IPS-NIHi11 (cell line): ENCODE data around the gene FAM168A.

Experiments used
- DNase-seq: peaks from one replicate; pipeline ENCODE4 v3.0.0; 2012; ENCODE audit warnings: mixed read lengths, low spot score

Gene FAM168A

DNA sequence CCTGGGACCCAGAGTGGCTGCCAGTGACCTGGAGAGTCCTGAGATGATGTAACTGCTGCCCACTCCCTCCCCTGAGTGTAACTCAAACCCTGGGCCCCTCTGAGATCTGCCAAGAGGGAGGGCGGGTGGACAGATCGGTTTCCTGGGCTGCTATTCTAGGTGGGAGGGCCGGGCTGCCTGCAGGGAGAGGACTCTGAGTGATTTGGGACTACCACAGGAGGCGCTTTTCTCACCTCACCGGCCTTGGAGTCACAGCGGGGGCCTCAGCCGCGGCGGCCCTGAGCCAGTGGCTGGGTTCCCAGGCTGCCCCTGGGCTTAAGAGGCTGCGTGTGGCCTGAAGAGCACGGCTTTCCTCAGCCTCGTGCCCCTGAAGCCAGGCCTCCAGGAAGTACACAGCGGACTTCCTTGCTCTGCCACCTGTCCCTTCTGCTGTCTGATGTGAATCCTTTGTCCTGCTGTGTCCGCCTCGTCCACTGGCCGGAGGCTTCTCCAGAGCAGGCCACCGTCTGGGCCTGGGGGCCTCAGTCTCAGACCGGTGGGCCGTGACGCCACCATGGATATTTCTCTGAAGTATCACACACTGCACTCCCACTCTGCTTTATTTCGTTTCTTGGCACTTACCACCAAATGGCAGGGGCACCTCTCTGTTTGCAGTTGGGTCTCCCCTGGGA, 210.2 kb downstream of the FAM168A start:
- peak; percentile 62 for DNase-seq

DNA sequence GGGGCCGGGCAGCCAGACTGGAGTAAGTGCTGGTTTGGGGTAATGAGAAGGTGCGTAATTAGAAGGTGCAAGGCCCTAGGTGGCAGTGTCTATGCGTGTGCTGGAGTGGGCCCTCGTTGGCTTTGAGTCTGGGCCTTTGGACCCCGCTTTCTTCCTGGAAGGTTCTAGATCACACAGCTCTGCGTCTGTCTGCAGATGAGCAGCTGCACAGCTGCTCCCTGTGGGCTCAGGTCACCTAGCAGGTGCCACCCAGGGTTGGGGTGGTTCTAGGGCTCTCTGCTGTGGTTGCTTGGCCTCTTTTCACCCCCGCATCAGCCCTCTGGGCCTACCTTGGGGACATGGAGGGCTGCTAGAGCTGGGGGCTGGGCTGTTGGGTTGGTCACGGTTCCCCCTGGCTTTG, 211.4 kb downstream of the FAM168A start:
- DNase-seq, result no peak

DNA sequence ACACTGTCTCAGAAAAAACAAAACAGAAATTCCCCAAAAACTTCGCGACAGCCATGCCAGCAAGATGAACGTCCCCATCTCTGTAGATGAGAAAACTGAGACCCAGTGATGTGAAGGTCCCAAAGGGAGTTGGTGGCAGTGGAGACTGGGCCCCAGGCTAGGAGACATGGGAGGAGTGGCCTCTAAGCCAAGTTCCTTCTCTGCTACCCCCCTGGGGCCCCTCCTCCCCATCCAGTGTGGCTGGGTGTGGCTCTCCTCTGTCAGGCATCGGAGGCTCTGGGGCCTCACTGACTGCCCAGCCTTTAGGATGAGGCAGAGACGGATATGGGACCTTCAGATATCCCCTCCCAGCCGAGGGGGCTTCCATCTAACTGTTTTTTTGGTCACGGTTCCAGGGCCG, 211.9 kb downstream of the FAM168A start:
- DNase-seq, result no peak

DNA sequence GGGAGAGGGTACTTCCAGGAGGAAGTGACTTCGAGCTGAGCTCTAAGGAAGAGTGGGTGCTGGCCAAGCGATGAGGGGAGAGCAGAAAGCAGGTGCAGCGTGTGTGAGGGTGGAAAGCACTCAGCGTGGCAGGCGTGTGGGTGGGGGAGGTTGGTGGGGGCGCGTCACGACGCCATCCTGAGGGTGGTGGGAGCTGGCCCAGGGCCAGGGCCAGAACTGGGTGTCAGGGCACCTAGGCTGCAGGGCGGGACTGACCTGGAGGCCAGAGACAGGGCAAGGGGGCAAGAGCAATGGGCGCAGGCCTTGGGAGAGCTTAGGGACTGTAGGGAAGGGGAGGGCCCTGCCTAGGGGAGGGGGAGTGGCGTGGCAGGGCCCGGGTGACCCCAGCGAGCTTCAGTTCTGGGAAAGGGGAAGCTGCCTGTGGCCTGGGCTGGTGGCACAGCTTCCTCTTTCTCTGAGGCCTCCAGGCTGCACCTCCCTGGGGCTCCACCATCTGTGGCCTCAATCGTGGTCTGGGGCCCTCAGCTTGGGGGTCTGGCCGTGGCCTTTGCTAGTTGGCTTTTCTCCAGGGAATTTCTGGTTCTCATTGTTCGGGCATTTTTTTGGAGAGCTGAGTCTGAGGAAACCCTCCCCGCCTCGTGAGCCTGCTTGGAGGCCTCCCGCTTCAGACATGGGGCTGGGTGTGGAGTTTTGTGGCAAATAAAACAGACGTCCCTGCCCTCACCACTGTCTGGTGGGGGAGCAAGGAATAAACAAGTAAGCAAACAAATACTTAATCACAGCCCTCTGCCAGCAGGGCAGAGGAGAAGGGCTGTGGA, 212.8 kb downstream of the FAM168A start:
- DNase-seq, result no peak

DNA sequence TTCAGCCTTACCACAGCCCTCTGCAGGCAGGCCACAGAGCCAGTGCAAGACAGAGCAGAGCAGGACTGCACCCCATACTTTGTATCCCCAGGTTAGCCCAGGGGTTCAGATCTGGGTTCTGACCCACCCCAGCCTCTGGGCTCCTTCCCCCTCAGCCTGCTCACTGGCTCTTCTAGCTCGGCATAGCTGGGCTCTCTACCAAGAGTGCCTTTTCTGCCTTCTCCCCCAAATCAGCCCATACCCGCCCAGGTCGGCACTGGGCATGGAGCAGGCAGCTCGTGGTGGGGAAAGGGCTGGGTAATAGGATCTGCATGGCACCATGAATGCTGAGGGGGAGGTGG, 213.4 kb downstream of the FAM168A start:
- no peak for DNase-seq

DNA sequence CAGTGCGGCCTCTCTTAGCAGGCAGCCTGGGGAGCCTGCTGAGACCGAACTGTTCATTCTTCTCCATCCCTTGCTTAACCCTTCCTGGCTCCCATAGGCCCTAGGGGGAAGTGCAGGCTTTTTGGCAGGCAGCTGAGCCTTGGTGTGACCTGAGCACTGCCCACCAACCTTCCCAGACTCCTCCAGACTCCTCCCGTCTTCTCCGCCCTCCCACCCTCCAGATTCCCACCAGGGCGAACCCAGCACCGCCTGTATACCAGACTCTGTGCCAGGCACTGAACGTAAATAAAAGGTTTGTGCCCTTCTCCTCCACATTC, 213.8 kb downstream of the FAM168A start:
- DNase-seq, result no peak

DNA sequence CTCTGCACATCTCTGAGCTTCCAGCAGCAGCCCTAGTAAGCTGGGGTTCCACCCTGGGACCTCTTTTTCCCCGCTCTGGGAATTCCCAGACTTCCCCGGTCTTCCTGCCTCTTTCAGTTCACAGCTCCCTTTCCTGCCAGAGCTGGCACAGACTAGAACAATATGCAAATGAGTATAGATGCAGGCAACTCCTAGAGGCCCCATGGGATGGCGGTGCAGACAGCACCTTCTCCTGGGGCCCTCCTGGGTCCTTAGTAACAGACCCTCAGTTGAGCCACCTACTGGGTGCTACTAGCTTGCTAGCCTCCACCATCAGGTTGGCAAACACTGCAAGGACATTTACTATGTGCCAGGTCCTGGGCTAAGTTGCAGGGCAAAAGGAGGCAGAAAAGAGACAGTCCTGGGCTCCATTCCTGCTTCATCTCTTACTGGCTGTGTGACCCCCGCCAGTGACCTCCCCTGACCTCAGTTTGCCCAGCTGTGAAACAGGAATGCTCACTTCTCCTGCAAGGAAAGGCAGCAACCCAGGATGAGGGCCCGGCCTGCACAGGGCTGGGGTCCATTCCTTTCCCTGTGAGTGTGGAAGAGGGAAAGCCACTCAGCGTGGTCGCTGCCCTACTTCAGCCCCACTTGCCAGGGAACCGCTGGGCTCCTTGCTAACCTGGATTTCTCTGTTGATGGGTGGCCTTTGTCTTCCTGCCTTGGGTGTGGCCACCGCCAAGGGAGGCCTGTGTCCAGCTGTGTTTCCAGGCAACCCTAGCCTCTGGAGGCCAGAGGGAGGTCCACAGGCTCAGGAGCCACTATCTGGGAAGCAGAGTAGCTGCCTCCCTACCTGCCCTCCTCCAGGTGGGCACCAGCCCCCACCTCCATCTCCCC, 214.4 kb downstream of the FAM168A start:
- no peak for DNase-seq

DNA sequence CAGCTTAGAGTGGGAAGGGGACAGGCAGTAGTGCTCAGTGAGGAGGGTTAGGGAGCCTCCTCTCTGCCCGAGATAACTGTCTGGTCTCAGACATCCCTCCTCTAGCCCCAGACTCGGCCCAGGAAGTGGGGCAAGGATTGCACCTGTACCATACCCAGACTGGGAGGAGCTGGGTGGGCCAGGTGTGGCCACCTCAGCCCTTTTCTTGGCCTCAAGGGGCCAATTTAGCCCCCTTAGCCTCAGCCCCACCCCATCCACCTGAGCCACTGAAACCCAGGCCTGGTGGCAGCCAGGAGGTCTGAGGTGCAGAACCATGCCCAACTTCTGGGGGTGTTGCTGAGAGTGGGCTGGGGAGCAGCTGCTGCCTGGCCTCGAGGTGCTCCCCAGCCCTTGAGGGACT, 215.2 kb downstream of the FAM168A start:
- no peak for DNase-seq

DNA sequence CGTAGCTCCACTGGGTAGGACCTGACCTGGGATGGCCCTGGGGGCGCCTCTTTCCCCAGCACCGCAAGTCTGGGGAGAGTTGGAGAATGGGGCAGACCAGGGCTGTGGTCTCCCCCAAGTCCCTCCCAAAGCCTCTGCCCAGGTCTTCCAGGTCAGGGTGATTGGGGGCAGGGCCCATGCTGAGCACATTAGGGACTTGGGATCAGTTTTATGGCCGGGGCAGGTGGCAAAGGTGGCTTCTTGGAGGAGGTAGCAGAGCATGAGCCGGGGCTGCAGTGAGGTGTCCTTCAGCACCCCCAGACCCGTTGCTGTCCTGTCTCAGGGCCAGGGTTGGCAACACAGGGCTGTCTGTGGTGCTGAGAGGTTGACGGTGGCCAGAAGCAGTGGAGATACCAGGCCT, 215.7 kb downstream of the FAM168A start:
- no peak for DNase-seq

DNA sequence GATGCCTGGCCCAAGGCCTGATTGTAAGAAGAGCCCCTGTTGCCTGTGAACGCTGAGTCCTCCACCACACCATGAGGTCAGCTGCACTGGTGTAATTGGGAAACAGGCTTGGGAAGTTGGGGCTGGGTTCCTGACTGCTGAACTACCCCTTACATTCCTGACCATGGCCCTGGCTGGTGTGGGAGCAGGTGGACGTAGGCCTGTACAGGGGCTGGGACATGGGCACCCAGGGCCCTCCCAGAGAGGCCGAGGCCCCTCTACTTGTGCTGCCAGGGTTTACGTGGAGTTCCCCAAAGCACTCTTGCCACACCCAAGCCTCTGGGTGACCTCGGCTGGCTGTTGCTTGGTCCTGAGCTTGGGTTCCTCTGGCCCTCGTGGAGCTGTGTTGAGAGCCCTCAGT, 216.3 kb downstream of the FAM168A start:
- no peak for DNase-seq

DNA sequence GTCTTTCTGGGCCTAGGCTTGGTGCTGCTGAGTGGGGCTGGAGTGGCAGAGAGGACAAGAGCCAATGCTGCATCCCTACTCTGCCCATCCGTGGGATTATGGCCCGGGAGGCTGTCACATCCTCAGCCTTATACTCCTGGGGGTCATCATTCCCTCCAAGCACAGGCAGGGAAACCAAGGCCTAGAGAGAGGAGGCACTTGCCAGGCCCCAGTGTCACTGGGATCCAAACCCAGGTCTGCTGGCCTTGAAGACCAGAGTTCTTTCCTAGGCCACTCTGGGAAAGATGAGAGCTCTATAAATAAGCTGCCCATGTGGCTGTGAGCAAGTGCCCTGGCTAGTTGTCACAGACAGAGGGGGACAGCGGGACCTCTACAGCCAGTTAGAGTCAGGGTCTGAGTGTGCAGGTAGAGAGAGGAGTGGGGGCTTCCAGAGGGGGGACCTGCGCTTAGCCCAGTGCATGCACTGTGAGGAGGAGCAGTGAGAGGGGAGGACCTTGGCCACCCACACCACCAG, 217.0 kb downstream of the FAM168A start:
- no peak for DNase-seq

DNA sequence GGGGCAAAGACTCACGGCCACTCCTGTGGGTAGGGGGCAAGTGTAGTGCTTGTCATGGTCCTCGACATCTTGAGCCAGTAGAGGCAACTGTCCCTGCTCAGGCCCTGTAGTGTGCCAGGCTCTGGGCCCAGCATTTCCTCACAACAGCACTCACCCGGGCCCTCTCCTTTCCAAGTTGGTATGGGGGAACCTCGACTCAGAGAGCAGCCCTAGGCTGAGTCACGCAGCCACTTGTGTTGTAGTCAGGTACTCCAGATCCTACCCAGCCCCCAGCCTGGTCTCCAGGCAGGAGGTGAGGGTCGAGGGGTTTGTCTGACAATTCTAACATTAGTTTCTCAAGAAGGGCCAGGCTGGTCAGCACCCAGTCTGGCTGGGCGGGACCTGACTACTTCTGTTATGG, 217.6 kb downstream of the FAM168A start:
- DNase-seq, result no peak

DNA sequence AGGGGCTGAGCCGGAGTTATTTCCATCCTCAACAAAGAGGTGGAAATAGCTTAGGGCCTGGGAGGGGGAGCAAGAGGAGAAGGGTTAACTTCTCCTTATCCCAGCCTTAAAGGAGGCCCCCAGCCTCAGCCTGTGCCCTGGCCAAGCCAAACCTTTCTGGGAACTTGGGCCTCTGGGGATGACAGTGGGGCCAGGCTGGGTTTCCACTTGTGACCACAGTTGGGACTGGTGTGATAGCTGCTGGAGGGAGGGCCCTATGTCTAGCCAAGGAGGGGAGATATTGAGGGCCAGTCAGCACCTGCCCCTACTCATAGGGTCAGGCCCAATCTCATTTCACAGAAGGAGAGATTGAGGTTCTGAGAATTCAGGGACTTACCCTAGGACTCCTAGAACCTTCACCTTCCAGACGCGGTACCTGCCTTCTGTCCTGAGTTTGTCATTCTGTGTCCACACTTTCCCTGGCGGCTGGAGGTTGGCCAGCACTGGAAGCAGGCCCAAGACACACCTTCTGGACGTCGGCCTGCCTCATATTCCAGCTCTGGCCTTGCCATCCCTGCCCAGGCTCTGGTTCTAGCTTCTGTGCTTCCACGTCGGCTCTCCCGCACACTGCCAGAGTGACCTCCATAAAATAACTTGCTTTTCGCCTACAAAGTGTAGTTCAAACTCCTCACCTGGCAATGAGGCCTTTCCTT, 218.6 kb downstream of the FAM168A start:
- no peak for DNase-seq

DNA sequence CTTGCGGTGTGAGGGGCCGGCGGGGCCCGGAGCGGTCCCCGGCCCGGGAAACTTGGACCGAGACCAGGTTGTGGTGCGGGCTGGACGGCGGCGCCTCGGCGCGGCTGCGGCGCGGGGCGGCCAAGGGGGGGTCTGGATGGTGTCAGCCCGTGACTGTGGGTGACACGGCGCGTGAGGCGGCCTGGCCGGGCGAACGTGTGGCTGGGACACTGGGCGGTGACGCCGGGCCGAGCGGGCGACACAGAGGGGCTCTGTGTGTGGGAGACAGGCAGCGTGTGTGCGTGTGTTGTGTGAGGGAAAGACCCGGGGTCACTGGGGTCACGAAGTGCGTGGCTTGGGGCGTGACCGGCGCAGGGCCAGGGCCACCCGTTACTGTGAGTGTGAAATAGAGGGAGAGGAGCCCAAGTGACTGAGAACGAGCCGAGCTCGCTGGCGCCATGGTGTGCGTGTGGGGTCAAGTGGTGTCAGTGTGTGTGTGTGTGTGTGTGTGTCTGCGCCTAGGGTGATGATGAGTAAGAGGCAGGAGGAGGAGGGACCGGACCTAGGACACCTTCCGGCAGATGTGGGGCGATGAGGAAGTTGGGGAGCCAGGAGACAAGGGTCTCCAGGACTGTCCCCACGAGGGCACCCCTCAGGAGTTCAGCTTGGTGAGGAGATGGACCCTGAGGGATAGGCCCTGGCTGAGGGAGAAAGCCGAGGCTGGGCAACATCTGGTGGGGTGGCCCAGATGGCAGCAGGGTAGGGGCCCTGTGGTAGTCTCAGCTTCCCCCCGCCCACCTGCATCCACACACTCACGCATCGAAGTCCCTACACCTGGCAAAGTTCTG, 220.9 kb downstream of the FAM168A start:
- DNase-seq, result peak; percentile 60

DNA sequence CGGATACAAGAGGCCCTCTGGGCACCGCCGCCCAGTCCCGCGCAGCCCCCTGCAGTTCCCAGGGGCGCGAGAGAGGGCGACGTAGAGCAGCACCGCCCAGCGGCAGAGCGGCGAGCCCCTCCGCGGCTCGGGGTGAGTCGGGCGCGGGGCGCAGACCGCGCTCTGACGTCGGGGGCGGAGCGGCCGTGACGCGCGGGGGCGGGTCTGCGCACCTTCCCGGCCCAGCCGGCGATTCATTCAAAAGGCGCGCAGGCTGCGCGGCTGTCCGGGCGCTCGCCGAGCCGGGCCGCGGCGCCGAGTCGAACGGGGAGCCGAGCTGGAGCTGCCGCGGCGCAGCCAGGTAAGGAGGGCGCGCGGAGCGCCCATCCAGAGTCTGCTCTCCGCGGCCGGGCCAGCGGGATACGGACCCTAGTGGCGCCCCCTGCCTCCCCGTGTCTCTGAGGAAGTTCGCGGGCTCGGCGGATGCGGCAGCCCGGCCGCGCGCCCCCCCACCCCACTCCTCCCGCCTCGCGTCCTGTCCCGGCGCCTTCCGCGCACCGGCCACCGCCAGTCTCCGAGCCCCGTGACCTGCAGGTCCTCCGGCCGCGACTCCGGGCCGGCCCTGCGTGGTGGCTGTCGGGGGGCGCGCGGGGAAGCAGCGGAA, 221.6 kb downstream of the FAM168A start, which contains the start of gene RELT:
TSS of gene RELT (plus strand) at position 240 of the 643 bp plus-strand sequence. CDS start 12,738 bp downstream, outside the sequence.
- DNase-seq, result peak; percentile 100

DNA sequence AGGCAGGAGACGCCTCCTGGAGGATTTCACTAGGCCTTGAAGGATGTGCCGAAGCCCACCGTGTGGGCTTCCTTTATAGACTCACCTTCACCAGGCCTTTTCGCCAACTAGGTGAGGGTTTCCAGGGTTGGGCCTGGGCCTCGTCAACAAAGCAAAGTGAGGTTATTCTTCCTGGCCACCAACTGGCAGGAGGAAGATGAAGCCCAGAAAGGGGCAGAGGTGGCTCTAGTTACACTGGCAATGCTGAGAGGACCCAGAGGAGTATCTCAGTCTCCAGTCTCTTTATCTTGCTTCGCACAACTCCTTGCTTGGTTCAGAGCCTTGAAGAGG, 222.1 kb downstream of the FAM168A start:
- DNase-seq, result no peak

DNA sequence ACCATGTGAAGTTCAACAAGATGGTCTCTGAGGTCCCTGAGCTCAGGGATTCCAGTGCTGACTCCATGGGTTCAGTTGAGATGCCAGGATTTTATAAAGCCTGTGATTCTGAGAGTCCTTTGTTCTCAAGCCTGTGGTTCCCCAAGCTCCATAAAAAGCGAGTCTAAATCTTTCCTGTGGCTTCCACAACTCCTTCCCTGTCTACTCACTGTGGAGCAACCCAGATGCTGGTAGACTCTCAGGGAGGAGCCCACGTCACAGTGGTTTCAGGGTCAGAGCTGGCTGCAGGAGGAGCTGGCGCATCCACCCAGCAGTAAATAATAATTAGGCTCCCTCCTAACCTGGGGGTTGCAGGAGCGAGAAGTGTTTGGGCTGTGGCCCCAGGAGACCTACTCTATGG, 223.8 kb downstream of the FAM168A start:
- DNase-seq, result no peak

DNA sequence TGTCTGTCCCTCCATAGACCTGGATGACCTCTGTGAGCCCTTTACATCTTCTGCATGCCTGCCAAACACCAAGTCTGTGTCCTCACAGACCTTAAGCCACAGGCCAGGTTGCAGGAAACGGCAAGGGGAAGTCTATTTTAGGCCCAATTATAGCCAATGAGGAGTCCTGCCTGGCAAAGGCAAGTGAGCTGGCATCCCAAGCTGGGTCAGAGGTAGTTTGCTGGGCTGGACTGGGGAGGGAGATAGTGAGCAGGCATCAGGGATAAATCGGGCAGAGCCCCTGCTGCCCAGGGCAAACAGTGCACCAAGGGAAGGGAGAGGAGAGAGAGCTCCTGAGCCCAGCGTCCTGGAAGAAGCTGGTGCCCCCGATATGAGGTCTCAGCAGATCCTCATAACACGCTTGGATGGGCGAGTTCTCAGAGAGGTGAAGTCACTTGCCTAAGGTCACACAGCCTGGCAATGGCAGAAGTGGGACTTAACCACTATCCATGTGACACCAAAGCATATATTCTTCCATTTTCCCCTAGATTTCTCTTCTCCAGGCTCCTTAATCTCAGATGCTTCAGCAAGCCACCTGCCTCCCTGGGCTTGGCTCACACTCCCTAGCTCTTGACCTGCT, 225.4 kb downstream of the FAM168A start:
- DNase-seq, result peak; percentile 68

DNA sequence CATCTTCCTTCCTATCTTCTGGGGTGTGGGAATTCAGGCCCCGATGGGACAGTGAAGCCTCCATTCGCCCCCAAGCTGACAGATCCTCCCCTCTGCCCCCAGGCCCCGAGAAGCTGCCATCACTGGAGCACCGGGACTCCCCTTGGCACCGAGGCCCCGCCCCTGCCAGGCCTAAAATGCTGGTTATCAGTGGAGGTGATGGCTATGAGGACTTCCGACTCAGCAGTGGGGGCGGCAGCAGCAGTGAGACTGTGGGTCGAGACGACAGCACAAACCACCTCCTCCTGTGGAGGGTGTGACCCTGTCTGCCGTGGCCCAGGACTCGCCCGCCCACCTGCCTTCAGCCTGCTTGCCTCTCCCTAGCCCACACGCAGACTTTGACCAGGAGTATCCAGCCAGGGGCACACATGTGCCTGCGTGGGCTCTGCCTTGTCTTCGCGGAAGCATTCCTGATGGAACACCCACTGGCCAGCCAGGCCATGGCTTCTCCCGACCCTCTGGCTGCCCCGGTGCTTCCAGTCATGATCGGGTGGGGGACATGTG, 230.4 kb downstream of the FAM168A start:
- DNase-seq, result no peak

DNA sequence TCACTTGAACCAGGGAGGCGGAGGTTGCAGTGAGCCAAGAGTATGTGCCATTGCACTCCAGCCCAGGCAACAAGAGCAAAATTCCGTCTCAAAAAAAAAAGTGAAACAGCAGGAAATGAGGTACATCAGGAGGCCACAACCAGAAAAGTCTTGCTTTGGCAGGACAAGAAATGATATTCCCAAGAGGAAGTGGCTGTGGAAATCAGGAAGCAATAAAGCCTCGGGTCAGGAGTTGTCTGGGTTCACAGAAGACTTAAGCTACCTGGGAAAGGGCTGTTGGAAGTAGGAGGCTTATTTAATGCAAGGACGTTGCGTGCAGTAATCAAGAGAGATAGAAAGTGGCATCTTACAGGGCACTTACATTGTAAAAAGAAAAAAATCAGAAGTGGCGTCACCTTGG, 231.0 kb downstream of the FAM168A start:
- DNase-seq, result no peak
